ENCODE measurements around the gene MAU2. TPM values are rescaled to one million over a fixed set of nuclear protein-coding genes. Genes with fewer than 3 reads are reported as not detected.

The MAU2 gene
- total and polyA plus RNA-seq, 2 experiments from 2014 or later = 18.9 to 62.2 TPM

- TF ChIP-seq ZNF462 (CRISPR knock-in tag; IDR thresholded peaks at IDR 0.05) (no peak), CREB1 (CRISPR knock-in tag; IDR thresholded peaks at IDR 0.05; ENCODE audit: low read depth) (no peak)
These were observed 14.3 kb downstream of the MAU2 start (continued) for GRCh38 chr19:19334989-19335344.

- peaks cover 7% of the 10 kb centered on the region; the same call in 1 of the 2 replicates for H3K36me3 ChIP-seq (ENCODE audit: insufficient read depth)
- no peaks in the 10 kb centered on the region for H3K4me1 ChIP-seq (ENCODE audit: insufficient read depth)
- Mint-ChIP-seq H3K4me1 (no peaks in the 10 kb centered on the region), H3K4me3 (no peak overlapping the region), H3K9me3 (no peaks in the 10 kb centered on the region), H3K36me3 (ENCODE audit: low read depth) (peaks cover 43% of the 10 kb centered on the region), H3K27ac (peak overlapping the region; percentile 79; the same call in 1 of the 2 replicates), H3K27me3 (ENCODE audit: insufficient read depth, low read depth, poor library complexity) (peaks cover 8% of the 10 kb centered on the region)
- H3K27ac ChIP-seq (ENCODE audit: low read depth) = peak overlapping the region; percentile 36; the same call in 1 of the 2 replicates
- no peak overlapping the region for H2AFZ ChIP-seq
- DNase-seq (ENCODE audit: low spot score) = no peak
- no peak for ATAC-seq
- H4K20me1 ChIP-seq (replicated peaks; ENCODE audit: insufficient read depth) = no peaks in the 10 kb centered on the region; the same call in 1 of the 2 replicates
- no peaks in the 10 kb centered on the region for H3K9me2 ChIP-seq (ENCODE audit: insufficient read depth)
- H3K27me3 ChIP-seq (ENCODE audit: insufficient read depth) = no peaks in the 10 kb centered on the region
- H3K4me2 ChIP-seq = no peak overlapping the region
- no peak overlapping the region for H3K4me3 ChIP-seq
- no peaks in the 10 kb centered on the region for H3F3A ChIP-seq (replicated peaks; ENCODE audit: low read depth)
- H3K79me2 ChIP-seq (replicated peaks; ENCODE audit: insufficient read depth) = 0 out of 2 replicates have a peak, but pooled peaks cover 5% of the 10 kb centered on the region
- no peak for TF ChIP-seq NANOG (IDR thresholded peaks at IDR 0.05; ENCODE audit: borderline replicate concordance)
- no peak for TF ChIP-seq ETS1 (IDR thresholded peaks at IDR 0.05)
- no peak for TF ChIP-seq STAT1 (IDR thresholded peaks at IDR 0.05; ENCODE audit: unreplicated experiment)
- TF ChIP-seq JUNB (IDR thresholded peaks at IDR 0.05; ENCODE audit: unreplicated experiment) = no peak
- no peak for TF ChIP-seq EZH2 (IDR thresholded peaks at IDR 0.05; ENCODE audit: low read depth, unreplicated experiment)
- no peak for TF ChIP-seq ZNF114 (CRISPR knock-in tag; IDR thresholded peaks at IDR 0.05)
- no peak for TF ChIP-seq EZH2phosphoT487 (IDR thresholded peaks at IDR 0.05; ENCODE audit: unreplicated experiment)
- TF ChIP-seq REST (IDR thresholded peaks at IDR 0.05; ENCODE audit: unreplicated experiment) = no peak
These were observed 15.0 kb downstream of the MAU2 start for GRCh38 chr19:19335408-19336158.
